Heart right ventricle (tissue), 16 donors: ENCODE measurements around the gene USH2A. TPM values are rescaled to one million over a fixed set of nuclear protein-coding genes. Genes with fewer than 3 reads are reported as not detected.

Experiments used
- ATAC-seq, 8 donors: fragments of 200-7000 bp; cut with Tn5 transposase; one replicate each; pipeline ENCODE4 v1.9.1; 2020; ENCODE audit warnings: mild to moderate bottlenecking in 8 of 8, moderate library complexity in 8 of 8, moderate number of reproducible peaks in 1 of 8
- DNase-seq, 2 donors: peaks; one replicate each; pipeline ENCODE4 v3.0.0-alpha.2; 2020
- H3K27ac ChIP-seq, 10 donors: fragments of 200-600 bp; sonication (generic) in 2 of 10; one replicate each; pipeline versions ENCODE4 v1.5.0 to v1.8.0; 2020 to 2022; ENCODE audit warnings: mild to moderate bottlenecking in 3 of 10
- H3K27me3 ChIP-seq, 7 donors: fragments of 200-600 bp; one replicate each; pipeline ENCODE4 v1.8.0; 2021 to 2022; ENCODE audit warnings: mild to moderate bottlenecking in 2 of 7
- H3K36me3 ChIP-seq, 9 donors: fragments of 200-600 bp; sonication (generic) in 1 of 9; one replicate each; pipeline versions ENCODE4 v1.5.0 to v1.8.0; 2020 to 2022; ENCODE audit warnings: mild to moderate bottlenecking in 2 of 9
- H3K4me1 ChIP-seq, 9 donors: fragments of 200-600 bp; sonication (generic) in 1 of 9; one replicate each; pipeline versions ENCODE4 v1.5.0 to v1.8.0; 2020 to 2022; ENCODE audit warnings: mild to moderate bottlenecking in 4 of 9
- H3K4me3 ChIP-seq, 10 donors: fragments of 200-600 bp; sonication (generic) in 2 of 10; one replicate each; pipeline versions ENCODE4 v1.5.0 to v1.8.0; 2020 to 2022; ENCODE audit warnings: mild to moderate bottlenecking in 7 of 10, moderate library complexity in 2 of 10
- H3K9me3 ChIP-seq, 11 donors: fragments of 200-600 bp in 10 of 11; sonication (generic) in 2 of 11; one replicate each; pipeline versions ENCODE4 v1.5.0 to v1.8.0; 2013 to 2022; ENCODE audit warnings: mild to moderate bottlenecking in 2 of 11, control low read depth in 1 of 11, moderate library complexity in 1 of 11
- WGBS, 2 donors: extraction: QIAGEN DNeasy Blood & Tissue Kit; methylation state at CpG; one replicate each; pipeline ENCODE4 v1.1.7; 2013; ENCODE audit warnings: inconsistent platforms in 1 of 2; 5-methylcytosine and 5-hydroxymethylcytosine counted together
- intact Hi-C, 10 donors: fragments of 100-400 bp; cut with DNase I; formaldehyde crosslinking; loops; one replicate each; pipeline versions ENCODE4 v1.11.1 to v1.14.2; 2022
- polyA plus RNA-seq, 2 donors: library from polyadenylated mRNA; stranded (reverse); fragments of 200-250 nt; gene quantifications; one replicate each; pipeline ENCODE4 v1.2.3, GENCODE V29; 2013
- total RNA-seq, 10 donors: library from RNA; stranded (reverse); fragmentation: NEBNext Ultra II Directional in 3 of 10; extraction: Animal tissue kit (Norgen Biotek cat#: 25700) in 3 of 10; gene quantifications; one replicate each; pipeline versions ENCODE4 v1.2.1 to v1.2.4, GENCODE V29; 2021 to 2023
- TF ChIP-seq, protein P1 (sequence below), 9 donors: fragments of 200-600 bp; sonication (generic) in 2 of 9; IDR thresholded peaks; one replicate each; pipeline versions ENCODE4 v1.5.0 to v1.8.0; 2021 to 2022; ENCODE audit warnings: antibody characterized with exemption in 9 of 9, mild to moderate bottlenecking in 5 of 9, moderate library complexity in 1 of 9
- donor health status: Arrhythmogenic right ventricular cardiomyopathy.
- donor health status: ischemic (EF 13 %, LVEDD 7.1; RV severe dilation, severe dysfunction).
- donor health status: healthy with polysubstance abuse.
- donor health status: DM: no; HTN: yes; CAD: no.
- donor health status: DM: no; HTN: no; CAD: no.
- donor health status: ischemic (EF 25% LVEDD 6.9; RV normal size, moderate dysfunction).
- donor health status: ischemic (EF 25% LVEDD 5.7; RV mildly dilated, moderate dysfunction).
- donor health status: healthy.
- donor health status: DM: yes; HTN: yes; CAD: no.
- donor health status: Ischemic cardiomyopathy.
- donor health status: ischemic (EF 35%, LVEDD 5.7; RV mildly dilated, moderate dysfunction).
- donor health status: nonischemic (EF 11% LVEDD 7.7; RV severe dilation, severe dysfunction).
- donor health status: DM: yes; HTN: yes; CAD: no.
- donor health status: PGD.
- donor health status: ischemic (EF 29% LVEDD 5.4; RV normal size, mild dysfunction).
- donor health status: nonischemic (EF 23%, LVEDD 6.1; RV moderate dilation, normal function).

The USH2A gene
- total and polyA plus RNA-seq, 12 donors = 0.01 to 4.9 (median 3.6) TPM

GRCh38 chr1:215777370-215777925, 645.8 kb downstream of the USH2A start:
- Histone ChIP-seq H3K36me3 (no peaks in the 10 kb centered on the region), H3K4me3 (no peak overlapping the region), H3K27me3 (no peaks in the 10 kb centered on the region), H3K9me3 (no peaks in the 10 kb centered on the region), H3K27ac (no peak overlapping the region), H3K4me1 (no peaks in the 10 kb centered on the region)
- TF ChIP-seq, protein P1, sequence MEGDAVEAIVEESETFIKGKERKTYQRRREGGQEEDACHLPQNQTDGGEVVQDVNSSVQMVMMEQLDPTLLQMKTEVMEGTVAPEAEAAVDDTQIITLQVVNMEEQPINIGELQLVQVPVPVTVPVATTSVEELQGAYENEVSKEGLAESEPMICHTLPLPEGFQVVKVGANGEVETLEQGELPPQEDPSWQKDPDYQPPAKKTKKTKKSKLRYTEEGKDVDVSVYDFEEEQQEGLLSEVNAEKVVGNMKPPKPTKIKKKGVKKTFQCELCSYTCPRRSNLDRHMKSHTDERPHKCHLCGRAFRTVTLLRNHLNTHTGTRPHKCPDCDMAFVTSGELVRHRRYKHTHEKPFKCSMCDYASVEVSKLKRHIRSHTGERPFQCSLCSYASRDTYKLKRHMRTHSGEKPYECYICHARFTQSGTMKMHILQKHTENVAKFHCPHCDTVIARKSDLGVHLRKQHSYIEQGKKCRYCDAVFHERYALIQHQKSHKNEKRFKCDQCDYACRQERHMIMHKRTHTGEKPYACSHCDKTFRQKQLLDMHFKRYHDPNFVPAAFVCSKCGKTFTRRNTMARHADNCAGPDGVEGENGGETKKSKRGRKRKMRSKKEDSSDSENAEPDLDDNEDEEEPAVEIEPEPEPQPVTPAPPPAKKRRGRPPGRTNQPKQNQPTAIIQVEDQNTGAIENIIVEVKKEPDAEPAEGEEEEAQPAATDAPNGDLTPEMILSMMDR (IDR thresholded peaks at IDR 0.05) = no peak
- DNase-seq (no peak), ATAC-seq (no peak)
- intact Hi-C loops = no loop called here
- 59 to 63% methylated on average over 5 of the region's 5 CpGs for WGBS, 2 donors

DNA sequence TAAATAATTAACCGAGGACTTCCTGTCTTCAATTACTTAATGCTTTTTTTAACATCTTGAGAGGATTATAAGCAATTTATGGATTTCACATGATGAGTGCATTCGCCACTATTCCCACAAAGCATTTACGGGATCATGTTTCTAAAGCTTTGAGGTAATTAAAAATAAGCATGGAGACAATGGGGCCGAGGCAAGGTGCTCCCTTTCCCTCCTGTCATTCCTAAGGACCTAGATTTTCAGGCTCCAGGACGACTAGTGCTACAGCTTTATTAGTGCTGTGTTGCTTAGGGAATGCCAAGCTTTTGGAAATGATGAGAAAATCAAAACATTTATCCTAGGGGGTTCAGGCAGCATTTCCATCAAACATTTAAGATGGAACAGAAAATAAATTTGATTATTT, 646.9 kb downstream of the USH2A start:
- intact Hi-C loops = no loop called here
- Histone ChIP-seq H3K9me3 (no peaks in the 10 kb centered on the region), H3K27ac (no peak overlapping the region), H3K4me1 (no peaks in the 10 kb centered on the region), H3K27me3 (no peaks in the 10 kb centered on the region), H3K36me3 (no peaks in the 10 kb centered on the region), H3K4me3 (no peak overlapping the region)
- DNase-seq (no peak), ATAC-seq (no peak)
- 67 to 79% methylated on average over 5 of the region's 5 CpGs for WGBS, 2 donors
- TF ChIP-seq, protein P1 (IDR thresholded peaks at IDR 0.05) = no peak

DNA sequence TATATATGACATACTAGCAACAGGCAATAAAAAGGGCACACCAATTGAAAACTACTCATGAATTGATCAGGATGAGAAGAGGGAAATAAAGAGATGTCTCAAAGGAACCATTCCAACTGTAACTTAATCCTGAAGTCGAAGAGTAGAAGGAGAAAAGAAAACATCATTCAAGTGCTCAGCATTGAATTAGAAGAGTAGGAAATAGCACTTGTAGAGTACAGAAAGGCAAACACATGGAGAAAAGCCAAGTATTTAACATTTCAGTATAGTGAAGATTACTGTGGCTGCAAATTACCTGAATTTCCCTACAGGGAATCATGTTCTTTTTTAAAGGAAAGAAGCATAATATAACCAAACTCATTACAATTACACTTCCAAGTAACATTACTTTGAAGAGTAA, 651.1 kb downstream of the USH2A start:
- TF ChIP-seq, protein P1 (IDR thresholded peaks at IDR 0.05) = no peak
- WGBS, 2 donors = 66 to 69% methylated on average over 1 of the region's 1 CpG
- no peak overlapping the region for H3K4me3 ChIP-seq
- DNase-seq = no peak
- no peaks in the 10 kb centered on the region for H3K9me3 ChIP-seq
- no peak for ATAC-seq
- H3K36me3 ChIP-seq = no peaks in the 10 kb centered on the region
- no peaks in the 10 kb centered on the region for H3K27me3 ChIP-seq
- intact Hi-C loops = no loop called here
- no peak overlapping the region for H3K27ac ChIP-seq
- H3K4me1 ChIP-seq = no peaks in the 10 kb centered on the region

DNA sequence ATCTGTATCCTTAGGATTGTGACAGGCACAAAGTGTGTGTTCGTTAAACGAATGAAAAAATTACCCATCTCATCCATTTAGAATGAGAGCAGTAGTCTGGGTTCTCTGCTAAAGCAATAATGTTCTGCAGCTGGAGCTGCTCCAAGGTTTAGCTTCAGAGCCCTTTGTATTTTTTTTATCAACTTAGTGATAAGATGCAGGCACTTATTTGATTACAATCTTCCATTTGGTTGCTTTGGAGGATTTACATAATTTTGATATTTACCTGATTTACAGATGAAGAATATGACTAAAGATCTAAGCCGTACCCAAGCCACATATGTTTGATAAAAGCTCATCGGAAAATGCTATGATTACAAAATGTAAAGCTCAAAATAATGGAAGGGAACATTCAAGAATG, 654.9 kb downstream of the USH2A start:
- Histone ChIP-seq H3K4me1 (no peaks in the 10 kb centered on the region), H3K4me3 (no peak overlapping the region), H3K27ac (no peak overlapping the region), H3K27me3 (peaks cover 0 to 3% (median 0%) of the 10 kb centered on the region in 7 donors), H3K9me3 (no peaks in the 10 kb centered on the region), H3K36me3 (no peaks in the 10 kb centered on the region)
- DNase-seq (no peak), ATAC-seq (no peak)
- WGBS, 2 donors = 85 to 86% methylated on average over 4 of the region's 4 CpGs
- intact Hi-C loops = no loop called here
- TF ChIP-seq, protein P1 (IDR thresholded peaks at IDR 0.05) = no peak
